SW480 (cell line): ENCODE data around the gene AKNA.

Experiments
- DNase-seq: peaks from one replicate; pipeline ENCODE4 v3.0.0-alpha.2; 2016; ENCODE audit warnings: low spot score

Gene AKNA

GRCh38 chr9:114356792-114357191 is 31.0 kb downstream of the AKNA start:
- no peak for DNase-seq

DNA sequence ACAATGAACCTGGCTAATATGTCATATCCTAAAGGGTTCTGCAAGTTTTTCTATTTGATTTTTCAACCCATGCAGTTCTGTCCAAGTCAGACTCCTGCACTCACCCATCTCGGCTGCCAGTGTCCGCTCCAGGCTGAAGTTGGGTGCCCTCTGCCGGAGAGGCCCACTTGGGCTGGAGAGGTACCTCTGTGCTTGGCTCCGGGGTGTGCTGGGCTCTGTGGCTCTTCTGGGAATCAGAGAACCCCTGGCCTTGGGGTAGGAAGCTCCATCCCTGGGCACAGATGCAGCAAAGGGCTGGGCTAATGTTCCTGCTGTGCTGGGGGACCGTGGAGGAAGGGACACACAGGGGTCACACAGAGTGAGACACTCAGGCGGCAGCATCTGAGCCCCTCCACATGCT is 32.0 kb downstream of the AKNA start:
- no peak for DNase-seq

GRCh38 chr9:114351932-114352331 is 35.9 kb downstream of the AKNA start:
- DNase-seq, result no peak

GRCh38 chr9:114350636-114351401 is 37.0 kb downstream of the AKNA start:
- no peak for DNase-seq

DNA sequence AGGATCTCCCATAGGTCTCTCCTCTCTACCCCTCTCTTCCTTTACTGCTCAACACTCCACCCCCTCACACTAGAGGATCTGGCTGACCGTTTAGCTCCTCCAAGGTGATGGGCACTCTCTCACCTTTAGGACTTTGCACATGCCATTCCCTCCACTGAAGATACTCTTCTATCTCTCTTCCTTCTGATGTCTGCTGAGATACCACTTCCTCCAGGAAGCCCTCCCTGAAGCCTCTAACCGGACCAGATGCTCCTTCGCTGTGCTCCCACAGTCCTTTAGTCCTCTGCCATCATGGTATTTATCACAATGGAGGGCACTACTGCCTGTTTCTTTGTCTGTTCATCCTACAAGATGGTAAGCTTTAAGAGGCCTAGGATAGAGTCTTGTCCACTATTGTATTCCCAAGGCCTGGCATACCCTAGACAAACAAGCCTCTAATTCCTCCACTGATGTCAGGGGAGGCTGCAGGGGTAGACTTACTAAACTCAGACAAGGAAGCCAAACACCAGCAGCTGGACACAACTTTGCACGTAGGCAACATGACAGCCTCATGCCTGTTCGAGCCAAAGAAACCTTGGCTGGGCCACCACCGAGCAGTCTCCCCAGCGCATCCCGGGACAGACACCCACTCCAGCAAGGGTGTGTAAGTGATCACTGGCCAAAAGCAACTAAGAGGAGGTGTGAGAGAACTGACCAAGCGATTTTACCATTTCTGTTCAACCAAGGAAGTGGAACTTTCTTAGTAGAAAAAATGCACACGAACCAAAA is 37.9 kb downstream of the AKNA start:
- DNase-seq, result no peak

- peak; percentile 78 for DNase-seq
Measured at GRCh38 chr9:114348906-114349482, 38.8 kb downstream of the AKNA start.

GRCh38 chr9:114348261-114348905 is 39.4 kb downstream of the AKNA start:
- DNase-seq, result no peak

GRCh38 chr9:114347675-114348074 is 40.1 kb downstream of the AKNA start:
- no peak for DNase-seq

GRCh38 chr9:114346146-114346545 is 41.6 kb downstream of the AKNA start:
- no peak for DNase-seq

GRCh38 chr9:114345493-114346065 is 42.2 kb downstream of the AKNA start:
- no peak for DNase-seq

- no peak for DNase-seq
Measured at GRCh38 chr9:114344692-114345091, 43.1 kb downstream of the AKNA start.

GRCh38 chr9:114344188-114344566 is 43.6 kb downstream of the AKNA start:
- no peak for DNase-seq

DNA sequence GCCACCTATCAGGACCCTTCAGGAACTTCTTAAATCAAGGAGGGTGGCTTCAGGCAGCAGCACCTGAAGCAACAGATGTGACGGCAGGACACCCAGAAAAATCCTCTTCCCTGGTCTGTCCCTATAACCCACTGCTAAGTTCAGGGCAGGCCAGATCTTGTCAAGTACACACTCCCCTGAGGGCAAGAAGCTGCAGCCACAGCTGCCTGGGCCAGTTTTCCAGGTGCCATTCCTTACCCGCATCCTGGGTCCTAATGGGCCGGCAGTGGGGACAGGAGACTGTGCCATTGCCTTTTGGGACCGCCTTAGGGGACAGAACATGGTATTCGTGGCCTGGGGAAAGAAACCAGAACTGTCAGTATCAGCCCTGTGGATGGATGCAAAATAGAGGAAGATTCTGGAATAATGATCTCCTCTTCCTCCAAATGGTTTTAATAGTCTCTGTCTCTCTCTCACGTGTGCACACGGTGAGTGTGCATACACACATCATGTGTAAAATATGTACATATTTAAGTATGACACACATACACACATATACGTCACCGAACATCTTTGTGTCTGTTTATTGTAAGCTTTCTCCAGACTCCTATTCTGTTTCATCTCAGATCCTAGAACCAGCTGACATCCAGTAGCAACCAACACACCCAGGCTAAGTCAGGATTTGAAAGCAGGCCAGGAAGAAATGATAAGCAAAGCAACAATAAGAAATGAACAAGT is 44.2 kb downstream of the AKNA start:
- DNase-seq, result no peak

DNA sequence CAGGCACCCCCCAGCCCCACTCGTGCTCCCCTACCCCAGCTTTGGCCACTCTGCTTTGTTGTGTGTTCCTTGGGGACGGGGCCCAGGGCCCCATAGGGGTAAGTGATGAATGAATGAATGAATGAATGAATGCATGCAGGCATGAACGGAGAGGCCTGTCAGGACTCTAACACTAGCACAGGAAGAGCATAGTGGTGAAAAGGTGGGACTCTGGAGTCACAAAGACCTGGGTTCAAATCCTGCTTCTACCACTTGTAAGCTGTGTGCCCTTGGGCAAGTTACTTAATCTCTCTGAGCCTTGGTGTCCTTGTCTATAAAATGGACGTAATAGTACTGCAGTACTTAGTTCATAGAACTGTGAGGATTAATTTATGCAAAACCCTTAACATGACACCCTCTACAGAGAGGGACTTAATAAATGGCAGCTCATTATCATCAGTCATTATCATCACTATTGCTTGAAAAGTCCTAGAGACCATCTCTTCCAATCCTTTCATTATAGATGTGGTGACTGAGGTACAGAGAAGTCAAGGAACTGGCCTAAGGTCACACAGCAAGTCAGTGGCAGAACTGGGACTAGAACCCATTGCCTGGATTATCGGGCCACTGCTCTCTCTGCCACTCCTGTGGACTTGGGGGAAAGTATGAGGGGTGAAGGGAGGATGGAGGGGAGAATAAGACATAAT is 44.9 kb downstream of the AKNA start:
- DNase-seq, result no peak

- no peak for DNase-seq
Measured at GRCh38 chr9:114341991-114342390, 45.8 kb downstream of the AKNA start.

DNA sequence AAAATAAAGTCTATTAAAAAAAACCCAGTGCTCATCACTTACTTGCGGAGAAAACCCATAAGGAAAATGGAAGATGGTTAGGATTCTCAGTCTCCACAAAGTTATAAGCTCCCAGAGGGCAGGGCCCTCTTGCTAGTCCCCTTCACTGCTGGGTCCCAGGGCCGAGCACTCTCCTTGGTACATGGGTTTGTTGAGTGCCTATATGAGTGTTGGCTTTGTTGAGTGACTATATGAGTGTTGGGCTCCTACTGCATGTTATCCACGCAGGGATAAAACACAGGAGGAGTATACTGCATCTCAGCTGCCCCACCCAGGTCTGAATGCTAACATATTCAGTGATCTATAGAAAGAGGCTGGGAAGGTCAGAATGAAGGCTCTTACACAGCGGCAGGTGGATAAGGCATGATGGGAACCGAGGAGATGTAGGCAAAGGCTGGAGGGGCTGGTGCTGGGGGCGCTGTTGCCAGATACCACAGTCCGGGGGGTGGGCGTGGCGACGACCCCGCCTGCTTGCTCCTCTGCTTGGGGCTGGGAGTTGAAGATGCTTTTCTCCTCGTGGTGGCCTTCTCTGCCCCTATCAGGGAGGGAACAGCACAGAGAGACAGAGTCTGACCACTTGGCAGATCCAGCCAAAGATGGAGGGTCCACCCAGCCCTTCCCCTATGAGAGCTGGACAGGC is 46.5 kb downstream of the AKNA start:
- no peak for DNase-seq

DNA sequence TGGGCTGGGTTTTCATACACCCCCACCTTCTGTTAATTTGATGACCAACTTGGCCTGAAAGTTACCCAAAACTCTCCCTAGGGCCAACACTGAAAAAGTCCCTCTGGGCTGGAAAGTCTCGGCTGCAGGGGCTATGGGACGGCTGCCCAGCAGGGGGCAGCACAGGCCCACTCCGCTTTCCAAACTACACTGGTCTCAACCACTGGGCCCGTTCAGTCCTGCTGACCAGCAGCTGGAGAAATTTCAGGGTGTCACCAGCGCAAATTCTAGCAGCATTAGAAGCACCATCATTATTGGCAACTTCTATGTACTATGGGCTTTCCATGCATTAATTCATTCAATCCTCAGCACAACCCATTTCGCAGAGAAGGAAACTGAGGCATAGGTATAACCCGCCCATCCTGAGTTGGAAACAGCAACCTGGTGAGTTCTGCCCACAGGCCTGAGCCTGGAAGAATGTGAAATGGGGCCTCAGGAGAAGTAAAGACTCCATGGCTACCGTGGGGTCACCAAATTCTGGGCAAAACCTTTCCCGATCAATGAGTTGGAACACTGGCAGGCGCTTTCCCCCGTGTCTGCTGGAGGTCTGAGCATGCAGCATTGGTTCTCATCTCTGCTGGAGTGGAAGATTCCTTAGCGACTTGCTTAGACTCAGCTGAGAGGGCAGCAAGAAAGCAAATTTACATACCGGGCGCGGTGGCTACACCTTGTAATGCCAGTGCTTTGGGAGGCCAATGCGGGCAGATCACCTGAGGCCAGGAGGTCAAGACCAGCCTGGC is 48.5 kb downstream of the AKNA start:
- DNase-seq, result peak; percentile 28

DNA sequence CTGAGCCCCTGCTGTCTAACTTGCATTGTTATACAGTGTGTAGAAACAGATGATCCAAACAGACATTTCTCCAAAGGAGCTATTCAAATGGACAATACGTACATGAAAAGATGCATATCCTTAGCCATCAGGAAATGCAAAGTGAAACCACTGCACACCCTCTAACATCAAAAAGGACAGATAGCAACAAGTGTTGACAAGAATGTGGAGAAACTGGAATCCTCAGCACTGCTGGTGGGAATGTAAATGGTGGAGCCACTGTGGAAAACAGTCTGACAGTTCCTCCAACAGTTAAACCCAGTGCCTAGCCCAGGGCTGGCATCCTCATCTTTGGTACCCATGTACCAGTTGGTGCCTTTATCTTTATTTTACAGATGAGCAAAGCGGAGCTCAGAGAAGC is 49.6 kb downstream of the AKNA start:
- DNase-seq, result no peak

- DNase-seq, result no peak
Measured at GRCh38 chr9:114336699-114337395, 50.9 kb downstream of the AKNA start.
